Mesodermal cell (in vitro differentiated cells): ENCODE data around the gene INSC.

ENCODE experiments used
- H3K27ac ChIP-seq: 2 replicates; pipeline ENCODE4 v1.7.0; 2013; ENCODE audit warnings: mild to moderate bottlenecking, low read depth, low read length, moderate library complexity; ENCODE audit not compliant: severe bottlenecking
- H3K36me3 ChIP-seq: 2 replicates; pipeline ENCODE4 v1.7.1; 2013; ENCODE audit warnings: mild to moderate bottlenecking, low read length, moderate library complexity; ENCODE audit not compliant: control insufficient read depth, insufficient read depth
- H3K4me1 ChIP-seq: one replicate; pipeline ENCODE4 v1.7.1; 2013; ENCODE audit warnings: mild to moderate bottlenecking, low read length; ENCODE audit not compliant: insufficient read depth, control insufficient read depth, poor library complexity, severe bottlenecking
- H3K4me3 ChIP-seq: 2 replicates; pipeline ENCODE4 v1.7.0; 2013; ENCODE audit warnings: low read length, control low read depth, mild to moderate bottlenecking; ENCODE audit not compliant: insufficient read depth, poor library complexity, severe bottlenecking; ENCODE audit errors: extremely low read depth
- H3K9me3 ChIP-seq: 2 replicates; pipeline ENCODE4 v1.7.1; 2013; ENCODE audit warnings: mild to moderate bottlenecking, low read length, moderate library complexity; ENCODE audit not compliant: control insufficient read depth
- WGBS, 2 experiments: methylation state at CpG; one replicate each; pipeline ENCODE4 v1.1.5; 2013; ENCODE audit warnings: missing lambda C conversion rate in 2 of 2; ENCODE audit not compliant: insufficient coverage in 2 of 2; 5-methylcytosine and 5-hydroxymethylcytosine counted together

Gene INSC

DNA sequence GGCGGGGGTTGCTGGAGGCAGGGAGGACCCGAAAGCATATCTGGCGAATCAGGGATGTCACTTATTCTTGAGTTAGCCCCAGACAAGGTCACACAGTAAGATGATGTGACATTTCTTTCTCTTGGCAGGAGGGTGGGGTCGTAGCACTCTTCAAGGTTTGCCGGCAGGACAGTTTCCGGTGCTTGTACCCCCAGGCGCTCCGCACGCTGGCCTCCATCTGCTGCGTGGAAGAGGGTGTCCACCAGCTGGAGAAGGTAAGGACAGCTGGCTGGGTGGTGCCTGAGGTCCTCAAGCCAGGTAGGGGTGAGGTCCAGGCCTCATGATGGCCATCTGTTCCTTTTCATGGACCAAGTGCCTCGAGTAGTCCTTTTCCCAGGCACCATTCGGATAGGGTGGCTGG, 86.0 kb downstream of the INSC start:
- Histone ChIP-seq H3K27ac (no peak overlapping the region), H3K9me3 (no peaks in the 10 kb centered on the region), H3K4me3 (no peak overlapping the region), H3K36me3 (no peaks in the 10 kb centered on the region), H3K4me1 (no peaks in the 10 kb centered on the region)
- 90 to 97% methylated on average over 10 to 12 of the region's 12 CpGs for WGBS, 2 experiments

DNA sequence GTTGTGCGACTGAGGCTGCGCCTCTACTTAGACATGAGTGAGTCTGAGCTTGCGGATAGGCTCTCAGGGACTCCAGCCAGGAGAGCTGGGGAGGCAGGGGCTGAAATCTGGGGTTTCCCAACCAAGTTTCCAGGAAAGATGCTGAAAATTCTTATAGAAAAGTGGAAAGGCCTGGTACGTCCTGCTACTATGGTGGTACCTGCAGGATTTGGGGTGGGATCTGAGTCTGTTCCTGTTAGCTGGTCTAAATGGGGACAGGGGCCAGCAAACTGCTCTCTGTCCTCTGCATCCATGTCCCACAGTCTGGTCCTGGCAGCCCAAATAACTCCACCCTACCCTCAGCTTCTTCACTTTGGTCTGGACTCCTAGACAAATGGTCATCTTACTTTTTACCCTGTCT, 86.9 kb downstream of the INSC start:
- 96 to 97% methylated on average over 4 of the region's 4 CpGs for WGBS, 2 experiments
- H3K4me1 ChIP-seq: no peaks in the 10 kb centered on the region
- no peak overlapping the region for H3K4me3 ChIP-seq
- H3K27ac ChIP-seq: no peak overlapping the region
- no peaks in the 10 kb centered on the region for H3K9me3 ChIP-seq
- H3K36me3 ChIP-seq: no peaks in the 10 kb centered on the region

DNA sequence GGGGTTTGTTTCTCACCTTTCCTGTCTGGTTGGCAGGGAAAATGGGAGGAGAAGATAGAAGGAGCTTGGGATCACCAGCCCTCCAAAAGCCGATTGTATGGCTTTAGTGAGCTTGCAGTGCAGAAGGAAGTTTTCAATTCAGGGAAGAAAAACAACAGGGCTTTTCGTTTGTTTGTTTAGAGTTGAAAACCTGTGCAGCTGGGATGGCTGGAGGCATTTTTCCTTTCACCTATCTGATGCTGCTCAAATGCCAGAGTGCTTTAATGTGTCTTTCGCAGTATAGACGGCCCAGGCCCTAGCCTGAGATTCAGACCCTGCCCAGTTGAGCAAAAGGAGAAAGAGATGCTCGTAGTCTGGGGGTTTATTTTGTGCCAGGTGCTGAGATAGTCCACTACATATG, 87.9 kb downstream of the INSC start:
- Histone ChIP-seq H3K9me3 (no peaks in the 10 kb centered on the region), H3K4me1 (no peaks in the 10 kb centered on the region), H3K4me3 (no peak overlapping the region), H3K36me3 (no peaks in the 10 kb centered on the region), H3K27ac (no peak overlapping the region)
- 81 to 86% methylated on average over 3 to 4 of the region's 5 CpGs for WGBS, 2 experiments

DNA sequence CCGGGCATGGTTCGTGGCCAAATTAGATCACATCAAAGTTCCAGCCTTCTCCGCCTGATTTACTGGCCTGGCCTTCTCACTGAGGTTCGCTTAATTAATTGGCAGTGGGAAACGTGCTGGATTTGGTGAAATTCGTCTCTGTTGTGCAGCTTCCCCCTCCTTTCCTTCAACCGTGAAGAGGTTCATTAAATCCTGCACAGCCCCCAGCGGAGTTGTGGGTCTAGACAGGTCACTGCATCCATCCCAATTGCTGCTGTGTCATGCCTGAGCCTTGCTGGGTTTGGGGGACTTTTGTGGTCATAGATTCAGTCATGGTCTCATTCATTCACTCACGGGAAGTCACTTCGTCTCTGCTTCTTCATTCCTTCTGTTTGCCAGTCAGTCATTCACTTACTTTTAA, 90.0 kb downstream of the INSC start:
- no peaks in the 10 kb centered on the region for H3K9me3 ChIP-seq
- H3K36me3 ChIP-seq: no peaks in the 10 kb centered on the region
- no peaks in the 10 kb centered on the region for H3K4me1 ChIP-seq
- 85 to 95% methylated on average over 7 to 9 of the region's 10 CpGs for WGBS, 2 experiments
- no peak overlapping the region for H3K27ac ChIP-seq
- no peak overlapping the region for H3K4me3 ChIP-seq

DNA sequence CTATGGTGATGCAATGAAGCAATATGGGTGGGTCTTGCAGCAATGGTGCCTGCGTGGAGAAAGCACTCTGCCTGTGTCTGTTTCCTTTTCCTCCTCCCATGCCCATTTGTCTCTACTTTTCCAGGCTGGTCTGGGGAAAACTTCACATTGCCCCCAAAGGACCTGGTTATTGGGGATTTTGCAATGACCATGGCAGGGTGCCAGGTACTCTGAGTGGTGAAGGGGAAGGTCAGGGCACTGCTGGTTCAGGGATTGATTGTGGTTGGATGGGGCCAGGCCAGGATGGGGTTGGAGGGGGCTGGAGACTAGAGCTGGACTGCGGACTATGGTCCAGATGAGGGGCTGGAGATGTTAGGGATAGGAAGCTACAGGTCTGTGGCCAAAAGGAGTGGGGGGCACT, 92.1 kb downstream of the INSC start:
- H3K27ac ChIP-seq: no peak overlapping the region
- H3K9me3 ChIP-seq: no peaks in the 10 kb centered on the region
- no peaks in the 10 kb centered on the region for H3K4me1 ChIP-seq
- WGBS, 2 experiments: 90 to 100% methylated on average over 1 to 2 of the region's 2 CpGs
- no peak overlapping the region for H3K4me3 ChIP-seq
- H3K36me3 ChIP-seq: no peaks in the 10 kb centered on the region

DNA sequence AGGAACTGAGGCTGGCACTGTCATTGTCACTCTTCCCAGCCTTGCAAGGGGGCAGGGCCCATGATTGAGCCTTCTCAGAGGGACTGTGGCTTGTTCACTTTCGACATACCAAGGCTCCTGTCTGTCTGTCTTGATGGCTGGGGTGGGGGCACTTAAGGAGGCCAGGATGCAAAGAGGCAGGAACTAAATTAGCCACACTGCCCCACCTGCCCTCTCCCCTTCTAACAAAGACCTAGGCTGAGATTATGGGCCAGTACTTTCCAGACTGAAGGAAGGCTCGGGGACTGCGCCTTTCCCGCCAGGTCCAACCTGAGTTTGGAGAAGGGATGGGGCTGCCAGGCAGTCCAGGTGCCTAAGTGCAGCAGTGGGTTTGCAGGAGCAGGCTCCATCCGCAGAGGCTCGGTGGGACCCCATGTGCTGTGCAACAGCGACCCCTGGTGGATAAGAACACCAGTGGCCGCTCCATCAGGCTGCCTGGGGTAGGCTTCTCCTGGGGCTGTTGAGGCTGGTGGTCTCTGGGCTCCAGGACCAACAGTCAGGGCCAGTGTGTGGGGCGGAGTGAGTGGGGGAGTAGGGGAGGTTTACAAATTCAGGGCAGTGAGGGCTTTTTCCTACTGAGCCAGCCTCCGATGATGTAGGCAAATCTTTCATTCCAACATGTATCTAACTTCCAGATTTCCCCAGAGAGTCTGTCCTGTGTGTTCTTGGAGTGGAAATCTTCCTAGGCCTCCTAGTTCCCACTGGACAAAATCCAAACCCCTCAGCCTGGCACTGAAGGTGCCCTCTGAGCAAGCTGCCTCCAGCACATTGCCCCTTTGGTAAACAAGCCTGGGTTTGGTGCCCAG, 93.9 kb downstream of the INSC start:
- Histone ChIP-seq H3K4me1 (no peaks in the 10 kb centered on the region), H3K4me3 (no peak overlapping the region), H3K36me3 (no peaks in the 10 kb centered on the region), H3K9me3 (no peaks in the 10 kb centered on the region), H3K27ac (no peak overlapping the region)
- 14 to 19% methylated on average over 3 to 4 of the region's 10 CpGs for WGBS, 2 experiments

DNA sequence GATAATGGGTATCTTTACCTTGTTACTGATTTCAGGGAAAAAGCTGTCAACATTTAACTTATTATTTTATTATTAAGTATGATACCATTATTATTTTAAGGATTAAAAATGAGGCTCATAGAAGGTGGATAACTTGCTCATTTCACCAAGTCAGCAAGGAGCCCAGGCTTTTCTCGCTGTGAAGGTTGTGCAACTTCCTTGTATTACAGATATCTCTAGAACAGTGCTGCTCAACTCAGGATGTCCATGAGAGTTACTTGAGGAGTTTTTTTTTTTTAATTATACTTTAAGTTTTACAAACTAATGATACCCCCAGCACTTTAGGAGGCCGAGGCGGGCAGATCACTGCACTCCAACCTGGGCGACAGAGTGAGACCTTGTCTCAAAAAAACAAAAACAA, 98.2 kb downstream of the INSC start:
- Histone ChIP-seq H3K36me3 (no peaks in the 10 kb centered on the region), H3K9me3 (no peaks in the 10 kb centered on the region), H3K27ac (no peak overlapping the region), H3K4me3 (no peak overlapping the region), H3K4me1 (no peaks in the 10 kb centered on the region)
- 71% methylated on average over 1 of the region's 4 CpGs; no CpG with 5 or more reads in 1 of the 2 experiments for WGBS, 2 experiments

DNA sequence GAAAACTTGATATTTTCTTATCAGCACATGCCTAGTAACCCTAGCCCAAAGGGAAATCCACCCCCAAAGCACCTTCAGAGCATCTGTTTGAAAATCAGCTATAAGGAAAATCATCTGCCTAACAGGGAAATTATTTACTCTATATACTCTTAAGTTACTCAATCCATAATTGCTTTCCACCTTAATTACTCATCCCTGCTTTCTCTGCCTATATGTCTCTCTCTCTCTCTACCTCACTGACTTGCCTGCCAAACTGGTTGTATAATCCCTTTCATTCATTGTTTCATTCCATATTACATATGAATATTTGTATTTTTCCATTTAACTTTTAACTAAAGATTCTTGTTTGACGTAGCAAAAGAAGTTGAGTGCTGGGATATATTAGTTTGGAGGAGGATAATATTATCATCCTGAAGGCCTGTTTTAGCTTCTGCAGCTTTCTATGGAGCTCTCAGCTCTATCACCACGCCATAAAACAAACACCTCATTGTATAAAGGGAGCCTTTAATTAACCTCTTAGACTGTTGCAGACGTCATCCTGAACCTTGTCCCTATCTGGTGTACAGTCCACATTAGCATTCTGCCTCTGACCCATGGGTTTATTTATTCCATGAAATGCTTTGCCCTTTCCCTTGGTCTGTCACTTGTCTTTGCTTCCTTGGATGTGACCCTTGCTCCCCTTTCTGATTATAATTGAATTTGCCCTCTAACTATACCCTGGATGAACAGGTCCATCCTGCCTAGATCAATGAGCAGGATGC, 98.9 kb downstream of the INSC start:
- Histone ChIP-seq H3K9me3 (no peaks in the 10 kb centered on the region), H3K36me3 (no peaks in the 10 kb centered on the region), H3K4me1 (no peaks in the 10 kb centered on the region), H3K4me3 (no peak overlapping the region), H3K27ac (no peak overlapping the region)
- 63 to 69% methylated on average over 1 of the region's 3 CpGs for WGBS, 2 experiments

DNA sequence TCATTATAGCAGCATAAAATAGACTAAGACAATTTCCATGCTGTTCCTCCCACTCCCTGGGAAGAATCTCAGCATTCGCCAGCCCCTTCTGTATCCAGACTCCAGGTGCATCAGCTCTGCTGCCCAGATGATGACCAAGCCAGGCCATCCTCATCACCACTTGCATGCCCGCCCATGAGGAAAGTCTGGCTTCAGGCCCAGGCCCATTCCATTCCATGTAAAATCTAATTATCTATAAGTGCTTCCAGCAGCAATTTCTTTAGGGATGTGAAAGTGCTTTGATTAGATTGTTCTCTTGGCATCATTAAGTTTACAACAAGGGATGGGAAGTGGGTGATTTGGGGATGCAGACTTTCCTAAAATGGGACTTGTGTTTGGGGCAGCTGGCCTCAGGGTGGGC, 100.3 kb downstream of the INSC start:
- WGBS, 2 experiments: 63% methylated on average over 1 of the region's 2 CpGs; no CpG with 5 or more reads in 1 of the 2 experiments
- Histone ChIP-seq H3K4me1 (no peaks in the 10 kb centered on the region), H3K27ac (no peak overlapping the region), H3K36me3 (no peaks in the 10 kb centered on the region), H3K9me3 (no peaks in the 10 kb centered on the region), H3K4me3 (no peak overlapping the region)

DNA sequence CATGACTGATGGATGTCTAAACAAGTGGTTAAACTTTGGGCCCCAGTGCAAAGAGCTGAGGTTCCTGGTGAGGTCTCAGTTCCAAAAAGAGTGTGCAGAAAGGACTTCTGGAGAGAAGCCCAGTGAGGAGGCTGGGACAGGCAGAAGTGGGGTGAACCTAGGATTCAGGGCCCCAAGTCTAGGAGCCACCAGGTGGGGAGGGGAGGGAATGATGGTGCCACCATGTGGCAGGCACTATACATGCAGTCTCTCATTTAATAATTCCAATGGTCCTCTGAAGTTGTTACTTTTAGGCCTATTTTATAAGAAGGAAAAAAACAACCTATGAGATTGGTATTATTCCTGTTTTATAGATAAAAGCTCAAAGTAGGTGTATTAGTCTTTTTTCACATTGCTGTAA, 102.0 kb downstream of the INSC start:
- no peaks in the 10 kb centered on the region for H3K4me1 ChIP-seq
- no peaks in the 10 kb centered on the region for H3K36me3 ChIP-seq
- no peak overlapping the region for H3K4me3 ChIP-seq

DNA sequence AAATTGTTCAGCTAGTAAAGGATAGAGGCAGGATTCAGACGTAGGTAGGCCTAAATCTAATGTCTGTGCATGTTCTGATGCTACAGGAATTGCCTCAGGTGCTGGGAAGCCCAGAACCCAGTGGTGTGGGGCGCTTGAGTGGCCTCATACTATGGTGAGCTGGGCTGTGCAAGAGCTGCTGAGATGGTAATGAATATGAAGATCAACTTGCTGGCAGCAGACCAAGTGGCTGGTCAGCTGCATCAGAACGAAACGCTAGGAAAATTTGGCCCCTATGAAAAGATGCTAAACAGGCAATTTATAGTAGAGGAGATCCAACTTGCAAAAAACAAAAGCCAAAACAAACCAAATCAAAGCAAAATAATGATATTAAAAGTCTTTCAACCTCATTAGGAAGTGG, 102.7 kb downstream of the INSC start:
- no peaks in the 10 kb centered on the region for H3K36me3 ChIP-seq
- WGBS, 2 experiments: 88 to 91% methylated on average over 2 to 4 of the region's 4 CpGs
- no peaks in the 10 kb centered on the region for H3K9me3 ChIP-seq
- H3K4me1 ChIP-seq: no peaks in the 10 kb centered on the region
- no peak overlapping the region for H3K27ac ChIP-seq
- H3K4me3 ChIP-seq: no peak overlapping the region

More for the DNA sequence above, 102.0 kb downstream of the INSC start:
- H3K9me3 ChIP-seq: no peaks in the 10 kb centered on the region
- no peak overlapping the region for H3K27ac ChIP-seq
